Heart left ventricle (tissue), 16 donors: ENCODE data around the gene TMEM163. TPM values are rescaled to one million over a fixed set of nuclear protein-coding genes. Genes with fewer than 3 reads are reported as not detected.

Experiments used
- ATAC-seq, 4 donors: fragments of 200-7000 bp; cut with Tn5 transposase; one replicate each; pipeline ENCODE4 v1.9.1; 2020 to 2022; ENCODE audit warnings: moderate library complexity in 4 of 4, mild to moderate bottlenecking in 3 of 4, moderate number of reproducible peaks in 1 of 4
- DNase-seq, 5 donors: peaks; one replicate each; pipeline ENCODE4 v3.0.0-alpha.2; 2020
- H3K27ac ChIP-seq, 12 donors: fragments of 200-600 bp; sonication (generic) in 4 of 12; one replicate each; pipeline versions ENCODE4 v1.5.0 to v1.8.0; 2016 to 2022; ENCODE audit warnings: mild to moderate bottlenecking in 2 of 12
- H3K27me3 ChIP-seq, 9 donors: fragments of 200-600 bp; sonication (generic) in 2 of 9; one replicate each; pipeline versions ENCODE4 v1.5.1 to v1.8.0; 2016 to 2022; ENCODE audit warnings: mild to moderate bottlenecking in 3 of 9
- H3K36me3 ChIP-seq, 9 donors: fragments of 200-600 bp; sonication (generic) in 2 of 9; one replicate each; pipeline versions ENCODE4 v1.5.0 to v1.8.0; 2018 to 2022; ENCODE audit warnings: mild to moderate bottlenecking in 2 of 9
- H3K4me1 ChIP-seq, 12 donors: fragments of 200-600 bp; sonication (generic) in 4 of 12; one replicate each; pipeline versions ENCODE4 v1.5.0 to v1.8.0; 2016 to 2022; ENCODE audit warnings: mild to moderate bottlenecking in 3 of 12
- H3K4me3 ChIP-seq, 12 donors: fragments of 200-600 bp; sonication (generic) in 4 of 12; one replicate each; pipeline versions ENCODE4 v1.5.0 to v1.8.0; 2017 to 2022; ENCODE audit warnings: mild to moderate bottlenecking in 9 of 12, moderate library complexity in 4 of 12
- H3K9me3 ChIP-seq, 12 donors: fragments of 200-600 bp; sonication (generic) in 4 of 12; one replicate each; pipeline versions ENCODE4 v1.5.0 to v1.8.0; 2016 to 2022; ENCODE audit warnings: mild to moderate bottlenecking in 1 of 12
- CTCF ChIP-seq, 12 donors: fragments of 200-600 bp; sonication (generic) in 4 of 12; IDR thresholded peaks; one replicate each; pipeline versions ENCODE4 v1.5.0 to v1.8.0; 2018 to 2022; ENCODE audit warnings: antibody characterized with exemption in 12 of 12, mild to moderate bottlenecking in 5 of 12
- POLR2A ChIP-seq, 2 donors: fragments of 450-650 bp; IDR thresholded peaks; one replicate each; pipeline ENCODE4 v1.6.1; 2017; ENCODE audit warnings: antibody characterized with exemption in 2 of 2, mild to moderate bottlenecking in 2 of 2, moderate library complexity in 2 of 2
- WGBS, 4 donors: extraction: QIAGEN DNeasy Blood & Tissue Kit in 2 of 4; methylation state at CpG; one replicate each; pipeline versions ENCODE4 v1.1.5 to v1.1.7; 2013 to 2018; 5-methylcytosine and 5-hydroxymethylcytosine counted together
- intact Hi-C, 10 donors: fragments of 100-400 bp; cut with DNase I; formaldehyde crosslinking; loops; one replicate each; pipeline versions ENCODE4 v1.11.1 to v1.14.2; 2022
- polyA plus RNA-seq, 2 donors: library from polyadenylated mRNA; stranded (reverse); fragments of 200-250 nt; gene quantifications; one replicate each; pipeline ENCODE4 v1.2.3, GENCODE V29; 2013
- total RNA-seq, 9 donors: library from RNA; depleted of rRNA in 2 of 9; stranded (reverse); fragments of >200 nt in 2 of 9; fragmentation: NEBNext Ultra II Directional in 3 of 9; extraction: Animal tissue kit (Norgen Biotek cat#: 25700) in 3 of 9; gene quantifications; one replicate each; pipeline versions ENCODE4 v1.1.0 to v1.2.4, GENCODE V29; 2016 to 2023
- donor health status: ischemic (EF 13 %, LVEDD 7.1; RV severe dilation, severe dysfunction).
- donor health status: healthy with polysubstance abuse.
- donor health status: DM: no; HTN: yes; CAD: no.
- donor health status: DM: no; HTN: no; CAD: no.
- donor health status: ischemic (EF 25% LVEDD 6.9; RV normal size, moderate dysfunction).
- donor health status: ischemic (EF 25% LVEDD 5.7; RV mildly dilated, moderate dysfunction).
- donor health status: healthy.
- donor health status: DM: yes; HTN: yes; CAD: no.
- donor health status: ischemic (EF 35%, LVEDD 5.7; RV mildly dilated, moderate dysfunction).
- donor health status: nonischemic (EF 11% LVEDD 7.7; RV severe dilation, severe dysfunction).
- donor health status: DM: yes; HTN: yes; CAD: no.
- donor health status: PGD.
- donor health status: ischemic (EF 29% LVEDD 5.4; RV normal size, mild dysfunction).
- donor health status: nonischemic (EF 23%, LVEDD 6.1; RV moderate dilation, normal function).

TMEM163 gene
- total and polyA plus RNA-seq, 11 donors: 0.14 to 1.4 (median 0.47) TPM

- Histone ChIP-seq H3K9me3 (no peaks in the 10 kb centered on the region), H3K36me3 (no peaks in the 10 kb centered on the region), H3K4me3 (no peak overlapping the region), H3K4me1 (peaks cover 0 to 16% (median 7%) of the 10 kb centered on the region in 12 donors), H3K27me3 (peaks cover 7 to 60% (median 26%) of the 10 kb centered on the region in 9 donors), H3K27ac (no peak overlapping the region)
- ATAC-seq (no peak), DNase-seq (no peak)
- WGBS, 4 donors: 78 to 83% (median 82%) methylated on average over 6 of the region's 6 CpGs
- no peak for TF ChIP-seq CTCF (IDR thresholded peaks at IDR 0.05)
- TF ChIP-seq POLR2A (IDR thresholded peaks at IDR 0.05): no peak
- intact Hi-C loops: no loop called here
Observed at GRCh38 chr2:134722728-134723127, 3.9 kb upstream of the TMEM163 start.

- H3K27ac ChIP-seq: no peak overlapping the region
- ATAC-seq (no peak), DNase-seq (no peak)
- 91 to 96% (median 94%) methylated on average over 4 of the region's 4 CpGs for WGBS, 4 donors
- intact Hi-C loops: no loop called here
- no peaks in the 10 kb centered on the region for H3K9me3 ChIP-seq
- H3K27me3 ChIP-seq: peaks cover 12 to 72% (median 35%) of the 10 kb centered on the region in 9 donors
- H3K4me3 ChIP-seq: no peak overlapping the region
- TF ChIP-seq POLR2A (IDR thresholded peaks at IDR 0.05): no peak
- no peak for TF ChIP-seq CTCF (IDR thresholded peaks at IDR 0.05)
- peaks cover 0 to 20% (median 8%) of the 10 kb centered on the region in 12 donors for H3K4me1 ChIP-seq
- no peaks in the 10 kb centered on the region for H3K36me3 ChIP-seq
Observed at GRCh38 chr2:134721596-134721995, 2.8 kb upstream of the TMEM163 start.

GRCh38 chr2:134718023-134718816 is 580 bp downstream of the TMEM163 start:
- peak in 2 of 5 donors; percentile 16 to 69 for DNase-seq
- Histone ChIP-seq H3K27ac (peak overlapping the region in 1 of 12 donors; percentile 19), H3K36me3 (no peaks in the 10 kb centered on the region), H3K9me3 (no peaks in the 10 kb centered on the region), H3K4me1 (peaks cover 0 to 20% (median 8%) of the 10 kb centered on the region in 12 donors), H3K27me3 (peaks cover 12 to 78% (median 40%) of the 10 kb centered on the region in 9 donors), H3K4me3 (peak overlapping the region; percentile 24 to 64 (median 53))
- intact Hi-C loops: loop anchor here in 1 of 10 donors (5.0 kb wide), 1 partner anchor 41 kb away; no protein-coding TSS in a partner anchor
- WGBS, 4 donors: 0 to 1% (median 1%) methylated on average over 38 to 91 of the region's 91 CpGs
- peak in 3 of 4 donors; percentile 49 to 61 (median 52) for ATAC-seq
- TF ChIP-seq POLR2A (IDR thresholded peaks at IDR 0.05): no peak
- TF ChIP-seq CTCF (IDR thresholded peaks at IDR 0.05): no peak

GRCh38 chr2:134717286-134718022 is 1.3 kb downstream of the TMEM163 start:
- DNase-seq (no peak), ATAC-seq (no peak)
- Histone ChIP-seq H3K4me1 (peaks cover 0 to 20% (median 8%) of the 10 kb centered on the region in 12 donors), H3K9me3 (no peaks in the 10 kb centered on the region), H3K4me3 (peak overlapping the region; percentile 24 to 64 (median 53)), H3K36me3 (no peaks in the 10 kb centered on the region), H3K27ac (no peak overlapping the region), H3K27me3 (peaks cover 12 to 80% (median 40%) of the 10 kb centered on the region in 9 donors)
- intact Hi-C loops: loop anchor here in 1 of 10 donors (5.0 kb wide), 1 partner anchor 40 kb away; no protein-coding TSS in a partner anchor
- 14 to 25% (median 20%) methylated on average over 24 of the region's 24 CpGs for WGBS, 4 donors
- TF ChIP-seq POLR2A (IDR thresholded peaks at IDR 0.05): no peak
- TF ChIP-seq CTCF (IDR thresholded peaks at IDR 0.05): no peak
